Activated CD4-positive, alpha-beta T cell treated with anti-CD3 and anti-CD28 coated beads for 1 hour (primary cell): ENCODE data around the gene MCM7.

ENCODE experiments used
- DNase-seq: peaks from one replicate; pipeline ENCODE4 v3.0.0-alpha.2; 2020

MCM7 gene

DNA sequence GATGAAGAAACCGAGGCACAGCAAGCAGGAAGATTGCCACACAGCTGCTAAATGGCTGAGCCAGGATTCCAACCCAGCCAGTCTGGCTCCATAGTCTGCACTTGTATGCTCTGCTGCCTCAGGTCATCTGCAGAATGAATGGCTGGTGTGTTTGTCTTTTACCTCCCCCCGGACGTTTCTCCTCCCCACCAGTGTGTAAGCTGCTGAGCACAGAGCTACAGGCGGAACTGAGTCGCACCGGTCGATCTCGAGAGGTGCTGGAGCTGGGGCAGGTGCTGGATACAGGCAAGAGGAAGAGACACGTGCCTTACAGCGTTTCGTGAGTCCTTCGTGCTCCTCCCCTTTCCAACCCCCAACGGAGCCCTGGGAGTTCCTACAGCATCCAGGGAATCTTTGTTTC, 20.9 kb upstream of the MCM7 start:
- no peak for DNase-seq

DNA sequence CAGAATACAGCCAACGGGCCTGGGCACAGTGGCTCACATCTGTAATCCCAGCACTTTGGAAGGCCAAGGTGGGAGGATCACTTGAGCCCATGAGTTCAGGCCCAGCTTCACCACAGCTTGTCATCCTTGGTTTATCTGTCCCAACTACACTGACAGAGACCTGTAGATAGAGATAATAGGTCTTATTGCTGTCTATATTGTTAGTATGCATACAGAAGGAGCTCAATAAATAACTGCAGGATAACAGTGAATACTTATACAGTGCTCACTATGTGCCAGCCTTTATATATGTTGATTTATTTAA, 19.5 kb upstream of the MCM7 start:
- no peak for DNase-seq

DNA sequence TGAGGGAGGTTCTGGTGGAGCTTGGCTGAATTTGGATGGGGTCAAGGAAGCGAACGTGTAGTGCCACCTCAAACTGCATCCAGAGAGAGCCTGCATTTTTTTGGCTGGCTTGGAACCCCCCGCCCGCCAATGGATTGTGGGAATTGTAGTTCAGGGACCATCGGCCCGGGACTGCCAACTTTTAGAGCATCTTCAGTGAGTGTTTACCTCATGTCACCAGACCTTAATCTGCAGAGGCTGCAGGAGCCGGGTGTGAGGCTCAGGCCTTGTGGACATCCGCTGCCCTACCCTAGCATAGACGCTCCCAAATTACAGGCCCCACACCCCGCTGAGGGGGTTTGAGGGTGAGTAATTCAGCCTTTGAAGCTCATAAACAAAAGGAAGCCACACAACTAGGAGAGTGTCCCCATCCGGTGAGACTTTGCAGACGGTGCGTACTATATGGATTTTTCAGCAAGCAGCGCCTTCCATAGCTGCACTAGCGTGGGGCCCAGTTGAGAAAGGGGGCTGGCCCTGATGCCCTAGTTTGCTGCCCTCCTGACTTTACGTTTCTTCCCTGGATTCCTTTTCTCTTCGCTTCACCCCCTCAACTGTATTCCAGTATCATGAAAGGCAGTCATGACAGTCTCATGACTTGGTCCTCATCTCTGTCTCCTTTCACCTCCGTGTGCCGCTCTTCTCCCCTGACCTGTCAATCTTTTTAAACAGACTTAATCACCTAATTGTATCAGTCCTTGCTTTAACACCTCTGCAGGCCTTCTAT, 19.0 kb upstream of the MCM7 start:
- DNase-seq: peak; percentile 51

DNA sequence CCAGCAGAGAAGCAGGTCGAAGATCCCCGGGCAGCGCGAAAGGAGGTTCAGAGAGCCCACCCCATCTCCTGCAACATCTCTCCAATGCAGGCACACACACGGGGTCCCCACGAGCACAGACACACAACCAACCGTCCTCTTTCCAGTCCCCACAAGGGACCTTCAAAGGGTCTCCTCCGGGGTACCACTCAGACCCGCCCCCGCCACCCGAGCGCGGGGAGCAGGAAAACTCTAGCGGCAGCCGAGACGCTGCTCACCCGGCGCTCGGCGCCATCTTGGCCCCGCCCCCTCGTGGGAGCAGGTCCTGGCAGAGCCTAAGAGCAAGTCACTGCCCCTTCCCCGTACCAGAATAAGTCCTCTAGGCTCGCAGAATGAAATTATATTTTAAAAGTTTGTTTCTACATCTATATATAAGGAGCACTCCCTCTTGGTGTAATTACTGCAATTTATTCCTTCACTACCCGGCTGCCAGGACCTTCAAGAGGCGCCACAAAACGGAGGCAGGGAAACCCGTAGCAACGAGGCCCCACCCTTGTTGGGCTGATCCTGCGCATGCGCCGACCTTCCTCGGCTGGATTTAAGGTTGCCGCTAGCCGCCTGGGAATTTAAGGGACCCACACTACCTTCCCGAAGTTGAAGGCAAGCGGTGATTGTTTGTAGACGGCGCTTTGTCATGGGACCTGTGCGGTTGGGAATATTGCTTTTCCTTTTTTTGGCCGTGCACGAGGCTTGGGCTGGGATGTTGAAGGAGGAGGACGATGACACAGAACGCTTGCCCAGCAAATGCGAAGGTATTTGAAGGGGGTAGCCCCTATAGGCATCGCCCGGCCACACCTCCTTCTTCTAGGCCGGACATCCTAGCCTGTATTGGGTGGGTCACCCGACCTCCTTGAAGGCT, 18.1 kb upstream of the MCM7 start, which contains the start of the genes CNPY4 and TAF6:
Gene CNPY4 (plus strand): TSS at position 563 of the 898 bp plus-strand sequence. CDS start 111 bp downstream, at position 674.
Gene TAF6 (minus strand): TSS at position 287 of the 898 bp plus-strand sequence. CDS start 5,149 bp downstream, outside the sequence.
- DNase-seq: peak; percentile 92

DNA sequence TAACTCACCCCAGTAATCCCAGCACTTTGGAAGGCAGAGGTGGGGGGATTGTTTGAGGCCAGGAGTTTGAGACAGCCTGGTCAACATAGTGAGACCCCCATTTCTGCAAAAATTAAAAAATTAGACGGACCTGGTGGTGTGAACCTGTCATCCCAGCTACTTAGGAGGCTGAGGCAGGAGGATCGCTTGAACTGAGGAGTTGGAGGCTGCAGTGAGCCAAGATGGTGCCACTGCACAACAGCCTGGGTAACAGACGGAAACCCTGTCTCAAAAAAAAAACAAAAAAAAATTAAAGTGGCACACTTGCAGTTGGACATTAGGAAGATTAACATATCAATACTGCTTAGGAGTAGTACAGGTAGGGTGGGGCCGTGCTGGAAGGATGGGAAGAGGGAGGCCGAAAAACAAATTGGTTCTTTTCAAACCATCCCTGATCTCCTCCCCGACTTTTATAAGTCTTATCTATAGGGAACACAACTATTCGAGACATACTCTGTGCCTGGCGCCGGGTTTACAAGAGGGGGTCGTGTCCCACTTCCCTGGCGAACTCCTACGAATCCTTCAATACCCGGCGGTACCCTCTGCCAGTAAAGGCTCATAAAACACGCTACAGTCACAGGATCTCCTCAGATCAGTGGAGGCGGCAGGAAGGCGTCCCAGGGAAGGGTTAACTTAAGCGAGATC, 17.3 kb upstream of the MCM7 start:
- DNase-seq: no peak

DNA sequence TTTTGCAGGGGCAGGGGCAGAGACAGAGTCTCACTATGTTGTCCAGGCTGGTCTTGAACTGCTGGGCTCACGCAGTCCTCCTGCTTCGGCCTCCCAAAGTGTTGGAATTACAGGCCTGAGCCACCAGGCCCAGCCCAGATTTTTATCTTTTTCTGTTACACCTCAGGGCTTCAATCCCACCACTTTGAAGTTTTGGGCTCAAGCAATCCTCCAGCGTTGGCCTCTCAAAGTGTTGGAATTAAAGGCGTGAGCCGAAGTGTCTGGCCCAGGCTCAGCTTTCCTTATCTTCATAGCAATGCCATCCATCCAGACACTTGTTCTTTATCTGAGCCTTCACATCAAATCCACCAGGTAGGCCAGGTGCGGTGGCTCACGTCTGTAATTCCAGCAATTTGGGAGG, 13.8 kb upstream of the MCM7 start:
- DNase-seq: no peak

DNA sequence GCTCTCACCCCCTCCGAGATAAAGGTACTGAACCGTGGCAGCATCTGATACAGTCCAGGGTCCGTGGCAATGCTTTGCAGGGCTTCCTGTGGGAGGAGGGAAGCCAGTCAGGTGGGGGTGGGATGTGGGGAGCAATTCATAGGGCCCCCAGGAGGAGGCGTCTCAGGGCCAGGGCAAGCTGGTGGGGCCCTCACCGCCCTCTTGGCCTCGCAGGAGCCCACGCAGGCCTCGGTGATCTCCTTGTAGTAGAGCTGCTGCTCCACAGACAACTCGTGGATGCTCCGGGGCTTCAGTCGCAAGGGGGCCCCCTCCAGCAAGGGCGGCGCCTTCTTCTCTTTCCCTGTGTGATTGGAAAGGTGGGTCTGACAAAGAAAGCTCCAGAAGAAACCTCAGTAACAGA, 10.7 kb upstream of the MCM7 start:
- no peak for DNase-seq

DNA sequence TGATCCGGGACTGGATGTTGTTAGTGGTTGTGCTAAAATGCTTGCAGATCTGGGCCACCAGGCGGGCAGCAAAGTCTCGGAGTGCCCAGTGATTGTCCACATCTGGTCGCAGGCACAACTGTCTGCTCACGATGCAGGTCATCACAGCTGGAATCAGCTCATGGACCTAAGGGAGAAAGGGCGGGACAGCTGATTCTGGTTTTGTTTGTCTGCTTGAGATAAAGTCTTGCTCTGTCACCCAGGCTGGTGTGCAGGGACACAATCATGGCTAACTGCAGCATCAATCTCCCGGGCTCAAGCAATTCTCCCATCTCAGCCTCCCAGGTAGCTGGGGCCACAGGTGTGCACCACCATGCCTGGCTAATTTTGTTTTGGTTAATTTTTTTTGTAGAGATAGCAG, 10.0 kb upstream of the MCM7 start:
- DNase-seq: no peak

DNA sequence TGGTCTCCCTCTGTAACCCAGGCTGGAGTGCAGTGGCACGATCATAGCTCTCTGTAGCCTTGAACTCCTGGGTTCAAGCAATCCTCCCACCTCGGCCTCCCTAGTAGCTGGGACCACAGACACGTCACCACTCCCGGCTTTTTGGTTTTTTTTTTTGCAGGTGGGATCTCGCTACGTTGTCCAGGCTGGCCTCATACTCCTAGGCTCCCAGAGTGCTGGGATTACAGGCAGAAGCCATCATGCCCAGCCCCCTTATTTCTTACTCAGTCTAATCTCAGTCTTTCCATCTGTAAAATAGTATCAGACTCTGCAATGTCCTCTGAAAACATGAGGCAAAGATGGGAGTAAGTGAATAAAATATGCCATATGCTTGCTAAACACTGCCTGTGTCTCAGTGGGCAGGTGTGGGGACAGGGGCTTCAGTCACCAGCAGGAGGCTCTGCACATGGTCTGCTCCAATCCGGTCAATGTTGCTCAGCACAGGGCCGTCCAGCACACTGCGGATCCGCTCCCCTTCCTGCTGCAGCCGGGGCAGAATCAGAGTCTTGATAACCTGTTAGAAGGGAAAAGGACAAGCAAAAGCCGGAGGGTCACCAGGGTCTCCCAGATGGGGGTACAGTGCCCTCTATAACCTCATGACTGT, 8.4 kb upstream of the MCM7 start:
- DNase-seq: no peak

DNA sequence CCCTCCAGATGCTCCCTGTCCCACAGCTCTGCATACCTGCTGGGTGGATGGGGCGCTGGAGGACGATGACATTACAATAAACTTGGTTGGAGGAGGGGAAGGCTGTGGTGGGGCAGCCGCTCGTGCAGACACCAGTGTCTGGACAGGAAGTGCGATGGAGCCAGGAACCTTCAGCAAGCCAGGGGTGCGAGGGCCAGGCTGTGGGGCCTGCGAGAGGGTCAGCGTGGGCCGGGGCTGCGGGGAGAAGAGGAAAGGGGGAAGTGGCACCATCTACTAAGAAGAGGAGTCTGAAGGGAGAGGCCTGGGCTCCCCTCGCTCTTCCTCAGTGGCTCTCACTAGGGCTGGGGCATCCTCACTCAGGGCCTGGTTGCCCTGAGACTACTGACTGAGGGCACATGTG, 6.7 kb upstream of the MCM7 start:
- DNase-seq: no peak

DNA sequence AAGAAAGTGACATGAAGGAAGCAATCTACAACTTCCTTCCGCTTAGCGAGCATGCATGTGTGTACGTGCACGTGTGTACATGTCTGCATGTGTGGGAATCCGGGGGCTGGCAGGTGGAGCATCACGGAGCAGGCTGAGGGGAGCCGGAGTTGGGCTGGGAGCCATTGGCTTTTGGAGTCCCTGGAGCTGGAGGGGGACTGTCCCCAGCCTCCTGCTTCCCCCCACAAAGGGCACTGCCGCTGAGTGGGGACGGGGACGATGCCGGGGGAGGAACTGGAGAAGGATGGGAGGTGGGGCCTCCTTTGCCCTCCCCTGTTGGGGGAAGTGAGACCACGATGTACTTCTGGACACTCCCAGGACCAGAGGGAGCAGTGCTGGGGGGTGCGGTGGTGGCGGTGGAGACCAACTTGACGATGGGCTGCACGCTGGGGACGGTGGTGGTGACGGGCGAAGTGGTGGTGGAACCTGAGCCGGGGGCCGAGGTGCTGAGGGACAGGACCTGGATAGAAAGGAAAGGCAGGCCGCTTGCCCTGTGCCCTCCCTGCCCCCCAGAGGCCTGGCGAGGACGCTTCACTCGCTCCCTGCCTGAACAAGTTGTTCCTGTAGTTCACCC, 6.0 kb upstream of the MCM7 start:
- no peak for DNase-seq

DNA sequence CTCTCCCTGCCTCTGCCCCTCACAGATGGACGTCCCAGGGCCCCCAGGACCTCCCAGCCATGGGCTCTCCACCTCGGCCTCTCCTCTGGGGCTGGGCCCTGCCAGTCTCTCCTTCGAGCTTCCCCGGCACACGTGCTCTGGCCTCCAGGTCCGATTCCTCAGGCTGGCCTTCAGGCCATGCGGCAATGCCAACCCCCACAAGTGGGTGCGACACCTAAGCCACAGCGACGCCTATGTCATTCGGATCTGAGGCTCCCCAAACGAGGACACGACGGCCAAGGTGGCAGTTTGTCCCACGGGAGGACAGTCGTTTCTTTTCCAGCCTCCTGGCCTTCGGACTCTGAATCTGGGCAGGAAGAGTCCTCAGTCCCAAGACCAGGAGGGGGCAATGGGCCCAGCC, 5.4 kb upstream of the MCM7 start:
- DNase-seq: no peak

DNA sequence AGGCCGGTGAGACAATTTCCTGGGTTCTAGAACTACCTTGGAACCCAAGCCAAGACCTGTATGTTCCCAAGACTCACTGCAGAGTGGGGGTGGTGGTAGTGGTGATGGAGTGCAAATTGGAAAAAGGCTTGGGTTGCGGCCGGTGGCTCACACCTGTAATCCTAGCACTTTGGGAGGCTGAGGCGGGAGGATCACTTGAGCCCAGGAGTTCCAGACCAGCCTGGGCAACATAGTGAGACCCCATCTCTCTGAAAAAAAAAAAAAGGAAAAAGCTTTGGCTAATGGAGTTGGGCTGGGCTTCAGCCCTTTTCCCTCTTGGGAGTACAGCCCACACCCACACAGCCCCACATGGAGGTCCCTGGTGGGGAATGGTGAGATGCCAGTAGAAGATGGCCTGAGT, 4.3 kb upstream of the MCM7 start:
- DNase-seq: no peak

DNA sequence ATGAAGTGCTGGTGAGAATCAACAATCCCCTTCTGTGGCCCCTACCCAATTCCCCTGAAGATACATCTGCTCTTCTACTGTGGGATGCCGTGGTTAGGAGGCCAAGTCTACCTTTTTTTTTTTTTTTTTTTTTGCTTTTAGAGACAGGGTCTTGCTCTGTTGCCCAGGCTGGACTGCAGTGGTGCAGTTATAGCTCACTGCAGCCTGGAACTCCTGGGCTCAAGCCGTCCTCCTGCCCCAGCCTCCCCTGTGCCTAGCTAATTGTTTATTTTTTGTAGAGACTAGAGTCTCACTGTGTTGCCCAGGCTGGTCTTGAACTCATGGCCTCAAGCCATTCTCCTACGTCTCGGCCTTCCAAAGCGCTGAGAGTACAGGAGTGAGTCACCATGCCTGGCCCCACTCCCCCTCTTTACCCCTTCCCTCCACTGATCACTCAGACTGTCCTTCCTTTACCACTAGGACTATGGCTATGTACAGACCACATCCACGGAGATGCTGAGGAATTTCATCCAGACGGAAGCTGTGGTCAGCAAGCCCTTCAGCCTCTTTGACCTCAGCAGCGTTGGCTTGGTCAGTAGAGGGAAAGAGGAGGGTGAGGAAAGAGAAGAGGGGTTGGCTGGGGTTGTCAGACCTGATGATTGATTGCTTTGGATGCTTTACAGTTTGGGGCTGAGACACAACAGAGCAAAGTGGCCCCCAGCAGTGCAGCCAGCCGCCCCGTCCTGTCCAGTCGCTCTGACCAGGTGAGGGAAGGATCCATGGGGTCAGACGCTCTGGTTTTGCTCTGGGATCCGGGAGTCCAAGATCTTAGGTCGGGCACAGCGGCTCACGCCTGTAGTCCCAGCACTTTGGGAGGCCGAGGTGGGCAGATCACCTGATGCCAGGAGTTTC, 2.0 kb upstream of the MCM7 start:
- DNase-seq: no peak

DNA sequence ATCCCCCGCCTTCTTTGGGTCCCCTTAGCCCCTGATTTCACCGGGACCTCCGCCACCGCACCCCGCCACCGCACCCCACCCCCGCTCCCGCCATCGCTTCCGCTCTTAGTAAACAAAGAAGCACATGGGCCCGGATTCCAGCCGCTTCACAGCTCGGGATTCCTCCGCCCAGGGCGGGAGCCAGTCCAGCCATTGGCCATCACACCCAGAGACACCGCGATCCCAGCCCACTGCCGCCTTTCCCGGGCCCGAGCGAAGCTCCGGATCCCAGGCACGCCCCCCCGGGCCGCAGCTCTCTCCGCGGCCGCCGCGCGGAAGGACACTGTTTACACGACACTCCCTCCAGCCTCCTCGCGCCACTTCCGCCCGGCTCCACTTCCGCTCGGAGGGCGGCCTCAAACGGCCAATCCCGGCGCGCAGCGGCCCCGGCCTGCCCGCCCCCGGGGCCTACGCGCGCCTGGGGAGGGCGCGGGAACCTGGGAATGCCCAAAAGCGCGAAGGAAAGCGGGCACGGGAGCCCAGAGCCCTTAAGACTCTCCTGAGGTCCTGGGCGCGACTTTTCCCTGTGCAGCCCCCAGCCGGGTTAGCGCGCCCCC, 679 bp downstream of the MCM7 start:
- peak; percentile 79 for DNase-seq

DNA sequence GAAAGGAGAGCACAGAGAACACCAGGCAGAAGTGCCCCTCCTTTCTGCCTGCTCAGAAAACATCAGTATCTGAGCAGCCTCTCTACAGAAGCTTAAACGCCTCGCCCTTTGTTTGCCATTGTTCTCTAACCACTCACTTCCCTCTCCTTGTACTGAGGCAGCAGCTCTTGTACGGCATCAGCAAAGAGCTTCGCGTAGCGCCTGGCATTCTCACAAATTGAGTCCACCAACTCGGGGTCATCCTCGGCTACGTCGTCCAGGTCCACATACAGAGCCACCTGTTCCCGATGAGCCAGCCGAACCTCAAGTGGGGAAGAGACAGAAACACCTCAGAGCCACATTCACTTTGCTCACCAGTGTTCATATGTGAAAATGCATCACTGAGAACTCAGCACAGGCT, 1.7 kb downstream of the MCM7 start:
- DNase-seq: no peak

DNA sequence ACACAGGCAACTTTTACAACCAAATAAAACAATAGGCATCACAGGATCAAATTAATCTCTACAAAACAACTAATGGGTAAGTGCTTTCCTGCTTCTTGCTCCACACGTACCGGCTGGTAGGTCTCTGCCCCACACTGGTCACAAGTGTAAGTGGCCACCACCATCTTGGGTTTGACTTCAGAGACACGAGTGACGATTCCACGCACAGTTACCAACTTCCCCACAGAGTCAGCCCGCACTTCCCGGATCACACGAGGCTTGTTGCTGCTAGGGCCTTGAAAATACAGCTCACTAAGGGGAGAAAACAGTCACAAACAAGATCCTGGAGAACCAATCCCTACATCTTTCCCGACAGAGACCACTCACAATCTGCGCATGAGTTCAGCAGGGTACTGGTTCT, 2.3 kb downstream of the MCM7 start:
- no peak for DNase-seq

DNA sequence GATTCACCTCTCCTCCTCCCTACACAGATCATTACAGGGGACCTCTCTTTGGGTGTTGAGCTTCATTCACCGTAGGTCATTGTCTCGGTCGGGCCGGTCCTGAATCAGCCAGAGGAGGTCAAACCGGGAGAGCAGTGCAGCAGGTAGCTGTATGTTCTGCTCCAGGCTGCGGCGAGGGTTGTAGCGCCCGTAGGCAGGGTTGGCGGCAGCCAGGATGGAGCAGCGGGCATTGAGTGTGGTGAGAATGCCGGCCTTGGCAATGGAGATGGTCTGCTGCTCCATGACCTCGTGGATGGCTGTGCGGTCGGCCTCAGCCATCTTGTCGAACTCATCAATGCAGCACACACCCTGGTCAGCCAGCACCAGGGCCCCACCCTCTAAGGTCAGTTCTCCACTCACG, 5.5 kb downstream of the MCM7 start:
- DNase-seq: no peak

DNA sequence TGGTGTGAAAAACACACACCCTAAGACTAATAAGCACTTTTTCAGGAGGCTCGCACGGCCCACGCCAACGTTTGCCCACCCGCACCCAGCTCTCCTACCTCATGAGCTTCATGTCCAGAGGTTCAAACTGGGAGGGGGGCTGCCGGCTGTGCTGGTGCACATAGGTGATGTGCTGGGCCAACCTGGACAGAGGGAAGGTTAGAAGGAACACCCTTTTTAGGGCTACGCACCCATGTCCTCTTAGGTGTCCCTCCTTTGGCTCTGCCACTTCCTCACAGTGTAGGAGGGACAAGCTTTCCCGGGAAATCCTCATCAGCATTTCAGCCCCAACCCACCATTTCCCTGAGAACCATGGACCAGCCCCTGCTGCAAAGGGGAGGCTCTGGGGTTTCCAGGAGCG, 5.9 kb downstream of the MCM7 start:
- DNase-seq: no peak

DNA sequence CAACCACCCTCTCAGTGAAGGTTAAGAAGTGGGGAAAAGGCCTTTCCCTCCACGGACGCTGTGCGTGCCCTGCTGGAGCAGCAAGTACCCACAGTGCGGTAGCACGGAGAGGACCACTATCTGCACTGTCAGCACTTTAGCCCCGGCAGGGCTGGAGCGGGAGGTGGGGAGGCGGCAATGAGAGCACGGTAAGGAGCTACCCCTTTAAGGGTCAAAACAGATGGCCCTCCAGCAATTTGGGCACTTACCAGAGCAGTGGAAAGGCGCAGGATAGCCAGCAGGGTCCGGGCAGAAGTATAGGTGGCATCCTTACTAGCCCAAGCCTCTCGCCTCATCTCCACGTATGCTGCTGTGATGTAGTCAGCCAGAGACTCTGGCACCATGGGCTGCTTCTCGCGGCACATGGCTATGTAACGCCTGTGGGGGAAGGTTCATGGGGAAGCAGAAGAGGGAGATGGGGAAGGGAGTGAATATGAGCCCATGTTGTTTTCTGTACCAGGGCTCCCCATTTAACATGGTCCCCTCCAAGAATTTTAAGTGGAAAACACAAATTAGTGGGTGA, 7.2 kb downstream of the MCM7 start:
- DNase-seq: no peak

DNA sequence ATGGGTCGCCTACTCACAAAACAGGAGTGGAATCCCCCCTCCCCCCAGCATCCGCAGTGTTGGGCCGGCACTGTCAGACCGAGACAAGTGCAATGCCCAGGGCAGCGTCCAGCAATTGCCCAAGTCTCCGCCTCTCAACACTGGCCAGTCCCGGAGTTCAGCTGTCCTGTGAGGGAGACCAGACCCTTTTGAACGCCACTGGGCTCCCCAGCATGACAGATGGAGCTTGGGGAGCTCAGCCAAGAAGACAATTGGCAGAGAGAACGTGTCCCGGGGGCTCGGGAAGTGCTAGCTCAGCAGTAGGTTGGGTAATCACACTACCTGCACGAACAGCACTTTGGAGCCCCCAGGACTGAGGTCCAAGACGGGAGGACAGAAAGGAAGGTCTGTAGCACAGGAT, 7.7 kb downstream of the MCM7 start:
- DNase-seq: no peak
